Anterior cingulate cortex (tissue), 58 donors: ENCODE results near the gene ANO3.
A peak's percentile ranks its signal among the peaks of the same experiment; 100 is the strongest.
"Not testable (repeated sequence)": the region's sequence is repeated elsewhere in the genome, so short reads cannot be mapped to it uniquely, and the experiment has no call there.

Experiments used
- DNase-seq, 58 donors: peaks; one replicate each; lab custom pipeline; 2025; lab: John Stamatoyannopoulos, UW

The ANO3 gene

GRCh38 chr11:26331911-26332571 lies at the start of gene ANO3:
TSS of gene ANO3 (plus strand) at chr11:26332130. CDS start at chr11:26332276, 146 bp downstream.
- DNase-seq: peak in 57 of 58 donors; percentile 3 to 80 (median 39)

DNA sequence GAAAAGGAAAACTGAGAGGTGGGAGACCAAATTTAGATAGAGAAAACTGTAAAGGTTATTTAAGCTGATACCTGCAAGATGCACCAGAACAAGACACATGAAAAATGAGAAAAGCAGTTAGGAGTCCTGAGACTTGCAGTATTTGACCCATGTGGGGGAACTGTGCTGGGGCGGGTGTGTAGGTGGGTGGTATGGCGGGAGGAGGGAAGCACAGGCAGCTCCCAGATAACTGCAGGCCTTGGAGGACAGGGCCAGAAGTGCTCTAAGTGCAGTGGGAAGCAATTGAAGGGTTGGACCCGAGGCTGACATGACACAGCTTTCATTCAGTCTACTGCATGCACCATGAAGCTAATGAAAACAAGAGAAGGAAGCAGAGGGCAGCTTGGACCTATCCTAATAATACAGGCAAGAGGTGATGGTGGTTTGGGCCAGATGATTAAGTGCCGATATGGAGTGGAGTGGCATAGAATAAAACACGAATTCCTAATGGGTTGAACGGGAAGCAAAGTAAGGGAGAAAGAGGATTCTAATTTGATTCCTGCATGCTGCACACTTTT lies 48.0 kb upstream of the ANO3 start:
- DNase-seq: no peak

GRCh38 chr11:26285608-26286007 lies 46.3 kb upstream of the ANO3 start:
- DNase-seq: no peak

GRCh38 chr11:26286472-26287066 lies 45.4 kb upstream of the ANO3 start:
- peak in 2 of 58 donors; percentile 7 to 8 for DNase-seq

- no peak for DNase-seq
Observed at GRCh38 chr11:26287067-26287518, 44.8 kb upstream of the ANO3 start.

GRCh38 chr11:26297189-26297975 lies 34.5 kb upstream of the ANO3 start:
- peak in 5 of 58 donors; percentile 3 to 38 (median 16) for DNase-seq

- DNase-seq: not testable (repeated sequence)
Observed at GRCh38 chr11:26316372-26316771, 15.6 kb upstream of the ANO3 start.

DNA sequence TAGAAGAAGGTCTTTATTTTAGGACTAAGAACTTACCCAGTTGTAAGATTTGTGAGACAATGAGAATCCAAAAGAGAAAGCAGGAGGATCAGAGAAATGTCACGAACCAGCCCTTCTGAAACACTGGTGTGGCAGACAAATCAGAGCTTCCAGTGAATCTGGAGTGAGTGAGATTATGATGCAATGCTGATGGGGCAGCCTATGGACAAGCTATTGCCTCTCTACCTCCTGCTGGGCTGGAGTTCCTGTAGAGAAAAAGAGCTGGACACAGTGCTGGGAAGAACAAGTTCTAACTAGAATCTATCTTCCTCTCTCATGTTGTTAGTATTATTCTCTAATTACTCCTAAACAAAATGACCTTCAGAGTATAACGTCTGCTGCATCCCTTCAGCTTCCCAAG lies 12.0 kb upstream of the ANO3 start:
- no peak for DNase-seq

- no peak for DNase-seq
Observed at GRCh38 chr11:26321516-26321915, 10.4 kb upstream of the ANO3 start.

DNA sequence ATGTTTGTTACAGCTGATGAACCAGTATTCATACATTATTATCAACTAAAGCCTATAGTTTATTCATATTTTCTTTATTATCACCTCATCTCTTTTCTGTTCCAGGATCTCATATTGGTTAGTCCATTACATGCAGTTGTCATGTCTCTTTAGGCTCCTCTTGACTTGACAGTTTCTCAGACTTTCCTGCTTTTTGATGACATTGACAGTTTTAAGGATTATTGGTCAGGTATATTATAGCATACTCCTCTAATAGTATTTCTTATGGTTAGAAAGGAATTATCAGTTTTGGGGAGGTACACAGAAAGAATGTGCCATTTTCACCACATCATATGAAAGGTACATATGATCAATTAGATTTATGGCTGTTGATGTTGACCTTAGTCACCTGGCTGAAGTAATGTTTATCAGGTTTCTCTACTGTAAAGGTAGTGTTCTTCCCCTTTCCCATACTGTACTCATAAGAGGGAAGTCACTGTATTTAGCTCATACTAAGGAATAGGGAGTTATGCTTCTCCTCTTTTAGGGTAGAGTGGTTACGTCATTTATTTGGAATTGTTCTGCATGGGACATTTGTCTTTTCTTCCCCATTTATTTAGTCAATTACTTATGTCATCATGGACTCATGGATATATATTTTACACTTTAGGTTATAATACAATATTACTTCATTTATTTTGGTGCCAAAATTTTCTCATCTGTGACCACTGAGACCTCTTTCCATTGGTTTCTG lies 9.4 kb upstream of the ANO3 start:
- DNase-seq: no peak

DNA sequence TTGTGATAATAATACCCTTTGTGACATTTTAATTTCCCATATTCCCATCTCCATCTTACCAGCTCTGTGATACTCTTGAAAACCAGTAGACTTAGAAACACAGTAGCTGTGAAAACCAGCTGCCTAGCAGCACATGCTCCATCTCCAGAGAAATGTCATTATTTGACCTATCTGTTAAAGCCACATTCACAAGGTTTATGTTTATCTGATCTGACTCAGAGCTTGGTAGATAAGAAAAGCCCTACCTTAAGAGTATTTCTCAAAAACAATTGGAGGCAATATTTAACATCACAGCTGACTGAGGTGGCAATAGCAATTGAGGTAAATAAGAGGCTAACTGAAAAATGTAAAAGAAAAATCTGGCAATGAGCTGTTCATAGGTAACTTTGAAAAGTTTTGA lies 8.1 kb upstream of the ANO3 start:
- no peak for DNase-seq

- DNase-seq: no peak
Observed at GRCh38 chr11:26324270-26324669, 7.7 kb upstream of the ANO3 start.

DNA sequence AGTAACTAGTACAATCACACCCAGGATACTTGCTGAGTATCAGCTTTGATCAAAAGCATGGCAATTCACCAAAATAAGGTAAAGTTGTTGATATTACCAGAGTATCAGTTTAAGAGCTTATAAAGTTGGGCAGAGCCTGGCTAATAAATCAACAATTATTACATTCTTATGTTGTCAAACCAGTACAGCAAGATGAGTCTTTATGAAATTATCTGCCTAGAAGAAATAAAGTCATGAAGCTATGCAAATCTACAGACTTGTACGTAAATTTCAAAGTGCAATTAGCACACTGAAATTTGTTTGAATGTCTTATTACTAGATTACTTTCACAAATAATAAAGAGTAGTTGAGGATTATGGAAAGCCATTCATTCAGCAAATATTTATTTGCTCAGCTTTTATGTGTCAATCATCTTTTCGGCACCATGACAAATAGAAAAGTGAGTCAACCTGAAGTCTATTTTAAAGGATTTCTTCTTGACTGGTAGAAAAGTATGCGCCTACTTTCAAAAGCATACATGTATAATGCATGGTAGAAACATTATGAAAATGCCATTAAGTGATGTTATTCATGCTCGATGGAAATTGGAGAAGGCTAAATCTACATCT lies 5.0 kb upstream of the ANO3 start:
- no peak for DNase-seq

DNA sequence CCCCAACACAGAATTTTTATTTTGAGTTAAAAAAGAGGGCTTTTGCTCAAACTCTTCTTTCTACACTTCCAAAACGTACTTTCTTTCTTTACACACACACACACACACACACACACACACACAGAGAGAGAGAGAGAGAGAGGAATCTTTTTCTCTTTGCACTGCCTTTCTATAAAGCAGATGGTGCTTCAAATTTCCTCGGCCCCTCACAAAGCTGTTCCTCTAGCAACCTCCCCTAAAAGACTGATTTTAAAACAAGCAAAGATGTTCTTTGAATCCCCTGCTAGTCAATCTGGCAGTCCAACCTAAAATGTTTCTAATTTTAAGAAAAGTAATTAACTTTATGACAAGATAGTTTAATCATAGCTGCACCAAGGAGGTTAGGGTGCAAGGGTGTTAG lies 2.7 kb upstream of the ANO3 start:
- DNase-seq: peak in 1 of 58 donors; percentile 9

GRCh38 chr11:26330262-26330661 lies 1.7 kb upstream of the ANO3 start:
- no peak for DNase-seq

- no peak for DNase-seq
Observed at GRCh38 chr11:26332572-26332915, 614 bp downstream of the ANO3 start.

GRCh38 chr11:26333906-26334305 lies 2.0 kb downstream of the ANO3 start:
- DNase-seq: no peak

- DNase-seq: no peak
Observed at GRCh38 chr11:26335903-26336302, 4.0 kb downstream of the ANO3 start.

DNA sequence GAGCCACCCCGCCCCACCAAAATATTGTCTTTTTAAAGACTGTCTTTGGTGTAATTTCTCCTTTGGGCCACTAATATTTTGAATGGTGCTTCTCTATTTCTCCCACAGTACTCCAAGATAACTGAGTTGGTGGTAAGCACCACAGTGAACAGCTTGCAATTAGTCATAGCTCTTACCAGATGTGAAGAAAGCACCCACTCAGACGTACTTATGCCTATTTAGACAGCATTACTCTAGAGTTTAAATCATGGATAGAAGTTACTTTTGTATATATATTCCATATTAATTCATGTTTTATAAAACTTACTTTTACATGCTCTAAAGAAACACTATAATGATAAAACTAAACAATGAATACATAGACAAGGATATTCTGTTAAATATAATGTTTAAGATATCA lies 12.7 kb downstream of the ANO3 start:
- peak in 4 of 58 donors; percentile 2 to 28 (median 10) for DNase-seq

- DNase-seq: no peak
Observed at GRCh38 chr11:26348776-26349175, 16.8 kb downstream of the ANO3 start.
